Gastrocnemius medialis (tissue), 4 donors: Measurements from ENCODE around the gene KLHL29.

Experiments
- CTCF ChIP-seq, 5 experiments: fragments of 450-650 bp in 3 of 5; fragments of 200-600 bp in 2 of 5; sonication (generic) in 2 of 5; IDR thresholded peaks in 4 of 5; conservative IDR thresholded peaks in 1 of 5; 1 replicate in 4 of 5; 2 replicates in 1 of 5; pipeline ENCODE4 v1.5.1; 2016 to 2019; ENCODE audit warnings: antibody characterized with exemption in 5 of 5, mild to moderate bottlenecking in 3 of 5, moderate library complexity in 3 of 5
- POLR2A ChIP-seq, 2 donors: fragments of 450-650 bp; IDR thresholded peaks; one replicate each; pipeline ENCODE4 v1.6.1; 2017; ENCODE audit warnings: antibody characterized with exemption in 2 of 2, mild to moderate bottlenecking in 2 of 2, moderate library complexity in 2 of 2

- no peak for TF ChIP-seq CTCF (IDR thresholded peaks at IDR 0.05 in 4 of 5, conservative IDR thresholded peaks at IDR 0.05 in 1 of 5)
- TF ChIP-seq POLR2A (IDR thresholded peaks at IDR 0.05) = no peak
These were observed 174.7 kb downstream of the KLHL29 start for GRCh38 chr2:23559561-23560239.
